Kidney (tissue), 14 donors: ENCODE data around the gene TF. TPM values are rescaled to one million over a fixed set of nuclear protein-coding genes. Genes with fewer than 3 reads are reported as not detected.

Experiments
- DNase-seq, 5 donors: peaks; one replicate each; pipeline ENCODE4 v3.0.0-alpha.2; 2013 to 2020
- FAIRE-seq: peaks from 2 replicates; lab custom pipeline; 2012; peaks lifted over from hg19 to GRCh38; lab: Jason Lieb, UNC
- H3K27ac ChIP-seq, 2 donors: one replicate each; pipeline ENCODE4 v1.7.0; 2013; ENCODE audit warnings: low read depth in 2 of 2, low read length in 2 of 2, inconsistent platforms in 1 of 2
- H3K27me3 ChIP-seq: one replicate; pipeline ENCODE4 v1.7.1; 2013; ENCODE audit warnings: low read length, inconsistent platforms; ENCODE audit not compliant: control insufficient read depth, insufficient read depth
- H3K36me3 ChIP-seq, 3 donors: one replicate each; pipeline versions ENCODE4 v1.7.0 to v1.7.1; 2013; ENCODE audit warnings: low read length in 3 of 3, control low read depth in 1 of 3, inconsistent platforms in 1 of 3; ENCODE audit not compliant: insufficient read depth in 3 of 3, control insufficient read depth in 2 of 3
- H3K4me1 ChIP-seq, 3 donors: one replicate each; pipeline versions ENCODE4 v1.7.0 to v1.7.1; 2013; ENCODE audit warnings: low read length in 3 of 3, inconsistent platforms in 1 of 3, low read depth in 1 of 3; ENCODE audit not compliant: control insufficient read depth in 2 of 3, insufficient read depth in 2 of 3
- H3K4me3 ChIP-seq, 3 donors: one replicate each; pipeline versions ENCODE4 v1.7.0 to v1.8.1; 2013; ENCODE audit warnings: low read length in 3 of 3, control low read depth in 1 of 3, inconsistent platforms in 1 of 3
- H3K9ac ChIP-seq, 3 donors: one replicate each; pipeline versions ENCODE4 v1.7.0 to v1.7.1; 2013; ENCODE audit warnings: low read length in 3 of 3, control low read depth in 1 of 3, inconsistent platforms in 1 of 3
- H3K9me3 ChIP-seq, 3 donors: one replicate each; pipeline versions ENCODE4 v1.7.0 to v1.7.1; 2013; ENCODE audit warnings: low read length in 3 of 3, control low read depth in 1 of 3, inconsistent platforms in 1 of 3; ENCODE audit not compliant: control insufficient read depth in 2 of 3, insufficient read depth in 1 of 3
- intact Hi-C: fragments of 100-400 bp; cut with DNase I; formaldehyde crosslinking; loops from one replicate; pipeline ENCODE4 v1.11.1; 2022
- polyA plus RNA-seq: library from polyadenylated mRNA; stranded (reverse); fragments of 350-450 nt; fragmentation: Illumina TruSeq; extraction: RNeasy Lipid Tissue Mini Kit (QIAGEN cat#74804); gene quantifications from one replicate; pipeline ENCODE4 v1.2.3, GENCODE V29; 2014; ENCODE audit warnings: low read depth, low replicate concordance; ENCODE audit not compliant: insufficient read depth
- total RNA-seq: library from RNA; stranded (reverse); fragmentation: NEBNext Ultra II Directional; extraction: Animal tissue kit (Norgen Biotek cat#: 25700); gene quantifications from one replicate; pipeline ENCODE4 v1.2.1, GENCODE V29; 2021
- TF ChIP-seq, protein P1 (sequence below): IDR thresholded peaks from 3 replicates; pipeline ENCODE4 v1.5.1; 2012; ENCODE audit warnings: mild to moderate bottlenecking, moderate library complexity, borderline replicate concordance; ENCODE audit not compliant: insufficient read depth; ENCODE audit errors: extremely low read depth
- donor health status: control.
- donor health status: control.
- donor health status: control.
- donor health status: control.
- donor health status: control.
- donor health status: DM: yes; HTN: yes; CAD: no.
- donor health status: Normal renal cell carcinoma (clear cell type).

The TF gene
- total and polyA plus RNA-seq, 2 donors from 2014 or later: 0.88 to 1.4 TPM

DNA sequence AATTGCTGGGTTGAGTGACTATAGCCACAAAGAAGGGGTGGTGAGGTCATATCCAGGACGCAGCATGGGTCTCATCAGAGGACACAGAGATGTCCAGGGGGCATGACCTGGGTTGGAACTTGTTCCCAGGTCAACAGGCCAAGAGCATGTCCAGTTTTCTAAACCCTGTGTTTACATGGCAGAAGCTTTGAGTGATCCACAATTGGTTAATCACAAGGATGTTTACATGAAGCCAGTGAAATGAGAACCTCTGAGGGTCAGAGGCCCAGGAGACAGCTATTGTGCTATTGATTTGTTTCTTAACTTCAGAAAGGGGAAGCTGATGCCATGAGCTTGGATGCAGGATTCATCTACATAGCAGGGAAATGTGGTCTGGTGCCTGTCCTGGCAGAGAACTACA is 42.3 kb upstream of the TF start:
- no peak overlapping the region for H3K9ac ChIP-seq
- no peaks in the 10 kb centered on the region for H3K9me3 ChIP-seq
- no peak overlapping the region for H3K27ac ChIP-seq
- no peaks in the 10 kb centered on the region for H3K36me3 ChIP-seq
- intact Hi-C loops: no loop called here
- no peak overlapping the region for H3K4me3 ChIP-seq
- no peaks in the 10 kb centered on the region for H3K4me1 ChIP-seq
- FAIRE-seq (no peak), DNase-seq (no peak)
- H3K27me3 ChIP-seq: no peaks in the 10 kb centered on the region
- TF ChIP-seq, protein P1, sequence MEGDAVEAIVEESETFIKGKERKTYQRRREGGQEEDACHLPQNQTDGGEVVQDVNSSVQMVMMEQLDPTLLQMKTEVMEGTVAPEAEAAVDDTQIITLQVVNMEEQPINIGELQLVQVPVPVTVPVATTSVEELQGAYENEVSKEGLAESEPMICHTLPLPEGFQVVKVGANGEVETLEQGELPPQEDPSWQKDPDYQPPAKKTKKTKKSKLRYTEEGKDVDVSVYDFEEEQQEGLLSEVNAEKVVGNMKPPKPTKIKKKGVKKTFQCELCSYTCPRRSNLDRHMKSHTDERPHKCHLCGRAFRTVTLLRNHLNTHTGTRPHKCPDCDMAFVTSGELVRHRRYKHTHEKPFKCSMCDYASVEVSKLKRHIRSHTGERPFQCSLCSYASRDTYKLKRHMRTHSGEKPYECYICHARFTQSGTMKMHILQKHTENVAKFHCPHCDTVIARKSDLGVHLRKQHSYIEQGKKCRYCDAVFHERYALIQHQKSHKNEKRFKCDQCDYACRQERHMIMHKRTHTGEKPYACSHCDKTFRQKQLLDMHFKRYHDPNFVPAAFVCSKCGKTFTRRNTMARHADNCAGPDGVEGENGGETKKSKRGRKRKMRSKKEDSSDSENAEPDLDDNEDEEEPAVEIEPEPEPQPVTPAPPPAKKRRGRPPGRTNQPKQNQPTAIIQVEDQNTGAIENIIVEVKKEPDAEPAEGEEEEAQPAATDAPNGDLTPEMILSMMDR: no peak

DNA sequence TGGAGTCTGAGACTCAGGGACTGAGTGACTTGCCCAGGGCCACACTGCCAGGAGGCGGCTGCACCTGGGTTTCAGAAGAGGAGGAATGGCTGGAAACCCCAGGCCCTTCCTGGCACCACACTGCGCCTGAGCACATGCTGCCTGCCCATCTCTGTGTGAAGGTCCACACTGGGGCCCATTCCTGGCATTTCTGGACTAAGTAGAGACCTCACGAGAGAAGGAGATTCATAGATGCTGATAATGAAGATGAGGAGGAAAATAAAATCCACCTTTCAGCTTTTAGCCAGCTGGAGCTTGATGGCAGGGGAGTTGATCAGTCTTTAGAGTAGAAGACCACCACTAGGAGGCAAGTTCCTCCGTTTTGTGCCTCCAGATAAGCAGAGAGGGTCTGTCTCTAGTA is 40.2 kb upstream of the TF start:
- no peak for FAIRE-seq
- Histone ChIP-seq H3K9me3 (no peaks in the 10 kb centered on the region), H3K27me3 (no peaks in the 10 kb centered on the region), H3K27ac (no peak overlapping the region), H3K9ac (no peak overlapping the region), H3K4me1 (no peaks in the 10 kb centered on the region), H3K36me3 (no peaks in the 10 kb centered on the region), H3K4me3 (no peak overlapping the region)
- intact Hi-C loops: no loop called here
- TF ChIP-seq, protein P1: no peak
- no peak for DNase-seq

DNA sequence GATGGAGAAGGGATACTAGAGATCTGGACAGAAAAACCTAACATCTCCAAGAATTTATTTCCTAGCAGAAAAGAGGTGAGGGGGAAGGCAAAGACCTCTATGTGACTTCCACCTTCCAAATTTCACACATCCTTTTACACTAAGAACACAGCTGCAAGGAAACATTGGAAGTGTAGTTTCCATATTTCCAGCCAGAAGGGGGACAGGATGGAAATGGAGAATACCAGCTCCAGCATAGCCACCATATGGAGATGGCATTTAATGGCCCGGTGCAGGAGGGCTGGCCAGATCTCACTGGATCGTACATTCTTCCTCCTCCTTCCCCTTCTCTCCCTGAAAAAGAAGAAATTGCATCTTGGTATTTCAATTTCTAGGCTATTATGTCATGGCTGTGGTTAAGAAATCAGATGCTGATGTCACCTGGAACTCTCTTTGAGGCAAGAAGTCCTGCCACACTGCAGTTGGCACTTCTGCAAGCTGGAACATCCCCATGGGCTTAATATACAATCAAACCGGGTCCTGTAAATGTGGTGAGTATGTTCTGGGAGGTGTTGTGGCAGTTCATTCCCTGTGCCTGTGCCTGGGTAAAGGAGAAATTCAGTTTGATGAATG is 36.9 kb upstream of the TF start:
- DNase-seq (no peak), FAIRE-seq (no peak)
- H3K27ac ChIP-seq: no peak overlapping the region
- intact Hi-C loops: no loop called here
- TF ChIP-seq, protein P1: no peak
- H3K4me3 ChIP-seq: no peak overlapping the region
- H3K4me1 ChIP-seq: no peaks in the 10 kb centered on the region
- no peaks in the 10 kb centered on the region for H3K27me3 ChIP-seq
- no peak overlapping the region for H3K9ac ChIP-seq
- H3K36me3 ChIP-seq: no peaks in the 10 kb centered on the region
- H3K9me3 ChIP-seq: no peaks in the 10 kb centered on the region

DNA sequence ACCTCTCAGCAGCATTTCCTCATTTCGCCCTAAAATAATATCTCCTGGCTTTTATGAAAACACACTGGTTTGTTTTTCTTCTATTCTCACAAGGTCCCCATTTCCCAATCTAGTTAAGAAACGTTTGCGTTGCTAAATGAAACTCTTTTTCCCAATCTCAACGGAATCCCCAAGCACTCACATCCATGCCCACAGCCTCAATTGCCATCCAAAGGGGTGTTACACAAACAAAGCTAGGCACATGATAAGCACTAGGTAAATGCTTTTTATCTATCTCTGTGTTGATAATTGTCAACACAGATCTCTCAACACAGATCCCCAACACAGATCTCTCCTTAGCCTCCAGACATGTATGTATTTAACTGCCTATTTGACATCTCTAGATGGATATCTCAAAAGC is 35.2 kb upstream of the TF start:
- Histone ChIP-seq H3K9ac (no peak overlapping the region), H3K27ac (no peak overlapping the region), H3K4me3 (no peak overlapping the region), H3K9me3 (no peaks in the 10 kb centered on the region), H3K4me1 (no peaks in the 10 kb centered on the region), H3K36me3 (no peaks in the 10 kb centered on the region), H3K27me3 (no peaks in the 10 kb centered on the region)
- FAIRE-seq (no peak), DNase-seq (no peak)
- TF ChIP-seq, protein P1: no peak
- intact Hi-C loops: no loop called here
